ENCODE measurements around the gene EMC8.

EMC8 gene

GRCh38 chr16:85730186-85730465 is 69.2 kb downstream of the EMC8 start:
- no peak for DNase-seq (ENCODE audit: low read depth in 3 of 3)

GRCh38 chr16:85729452-85730185 is 69.7 kb downstream of the EMC8 start:
- no peak for DNase-seq (ENCODE audit: low read depth in 3 of 3)

GRCh38 chr16:85728879-85729278 is 70.5 kb downstream of the EMC8 start:
- no peak for DNase-seq (ENCODE audit: low read depth in 3 of 3)
